HS-5 (cell line): ENCODE data around the gene VWA1.
"Not testable (repeated sequence)": the region's sequence is repeated elsewhere in the genome, so short reads cannot be mapped to it uniquely, and the experiment has no call there.

Experiments
- DNase-seq: peaks from one replicate; pipeline ENCODE4 v3.0.0-alpha.2; 2012; ENCODE audit warnings: low read depth

VWA1 gene

GRCh38 chr1:1459156-1459555 lies 23.7 kb downstream of the VWA1 start:
- not testable (repeated sequence) for DNase-seq

- DNase-seq: not testable (repeated sequence)
Observed at GRCh38 chr1:1459711-1460110, 24.2 kb downstream of the VWA1 start.

GRCh38 chr1:1460540-1461130 lies 25.1 kb downstream of the VWA1 start:
- DNase-seq: no peak

- DNase-seq: no peak
Observed at GRCh38 chr1:1461721-1462317, 26.3 kb downstream of the VWA1 start.

GRCh38 chr1:1462318-1462966 lies 27.0 kb downstream of the VWA1 start:
- peak; percentile 48 for DNase-seq

GRCh38 chr1:1463312-1463711 lies 27.8 kb downstream of the VWA1 start:
- DNase-seq: no peak

- not testable (repeated sequence) for DNase-seq
Observed at GRCh38 chr1:1468196-1468985, 32.9 kb downstream of the VWA1 start.

GRCh38 chr1:1470626-1471388 lies 35.3 kb downstream of the VWA1 start:
- no peak for DNase-seq

GRCh38 chr1:1471389-1472052 lies 36.0 kb downstream of the VWA1 start, which contains the start of gene ATAD3B:
ATAD3B (plus strand) TSS chr1:1471765; CDS start chr1:1471885, 120 bp downstream.
- DNase-seq: peak; percentile 50

GRCh38 chr1:1472053-1472876 lies 36.8 kb downstream of the VWA1 start:
- not testable (repeated sequence) for DNase-seq

- DNase-seq: not testable (repeated sequence)
Observed at GRCh38 chr1:1476011-1476410, 40.5 kb downstream of the VWA1 start.

- no peak for DNase-seq
Observed at GRCh38 chr1:1477206-1477605, 41.7 kb downstream of the VWA1 start.

GRCh38 chr1:1479547-1480487 lies 44.3 kb downstream of the VWA1 start:
- DNase-seq: no peak

GRCh38 chr1:1480488-1480867 lies 45.0 kb downstream of the VWA1 start:
- not testable (repeated sequence) for DNase-seq

- DNase-seq: not testable (repeated sequence)
Observed at GRCh38 chr1:1481811-1482210, 46.3 kb downstream of the VWA1 start.

GRCh38 chr1:1482856-1483255 lies 47.4 kb downstream of the VWA1 start:
- DNase-seq: no peak

- DNase-seq: no peak
Observed at GRCh38 chr1:1483714-1484113, 48.2 kb downstream of the VWA1 start.

GRCh38 chr1:1484976-1485750 lies 49.7 kb downstream of the VWA1 start:
- not testable (repeated sequence) for DNase-seq
